ENCODE measurements around the gene ERAP2.

Gene ERAP2

GRCh38 chr5:96857454-96857853, 18.8 kb upstream of the ERAP2 start:
- Histone ChIP-seq H3K4me3 (no peak overlapping the region), H3K4me1 (no peaks in the 10 kb centered on the region), H3K27me3 (no peaks in the 10 kb centered on the region), H3K36me3 (no peaks in the 10 kb centered on the region), H3K27ac (no peak overlapping the region), H3K9me3 (no peaks in the 10 kb centered on the region)
- DNase-seq = no peak
- no peak for TF ChIP-seq CTCF (IDR thresholded peaks at IDR 0.05)
- intact Hi-C loops (cut with DNase I; ENCODE audit: low total_unique reads) = no loop called here

GRCh38 chr5:96857924-96858323, 18.4 kb upstream of the ERAP2 start:
- H3K9me3 ChIP-seq = no peaks in the 10 kb centered on the region
- DNase-seq = no peak
- TF ChIP-seq CTCF (IDR thresholded peaks at IDR 0.05) = no peak
- intact Hi-C loops (cut with DNase I; ENCODE audit: low total_unique reads) = no loop called here
- H3K36me3 ChIP-seq = no peaks in the 10 kb centered on the region
- H3K27ac ChIP-seq = no peak overlapping the region
- H3K27me3 ChIP-seq = no peaks in the 10 kb centered on the region
- no peaks in the 10 kb centered on the region for H3K4me1 ChIP-seq
- no peak overlapping the region for H3K4me3 ChIP-seq

- DNase-seq = no peak
- Histone ChIP-seq H3K4me1 (no peaks in the 10 kb centered on the region), H3K27me3 (no peaks in the 10 kb centered on the region), H3K9me3 (no peaks in the 10 kb centered on the region), H3K4me3 (no peak overlapping the region), H3K36me3 (no peaks in the 10 kb centered on the region), H3K27ac (no peak overlapping the region)
- TF ChIP-seq CTCF (IDR thresholded peaks at IDR 0.05) = no peak
- intact Hi-C loops (cut with DNase I; ENCODE audit: low total_unique reads) = no loop called here
Observed at GRCh38 chr5:96859375-96859774, 16.9 kb upstream of the ERAP2 start.

GRCh38 chr5:96861076-96861475, 15.2 kb upstream of the ERAP2 start:
- Histone ChIP-seq H3K9me3 (no peaks in the 10 kb centered on the region), H3K27me3 (no peaks in the 10 kb centered on the region), H3K4me3 (no peak overlapping the region), H3K36me3 (no peaks in the 10 kb centered on the region), H3K4me1 (no peaks in the 10 kb centered on the region), H3K27ac (no peak overlapping the region)
- intact Hi-C loops (cut with DNase I; ENCODE audit: low total_unique reads) = loop anchor here (10.0 kb wide), 1 partner anchor 134 kb away; no protein-coding TSS in a partner anchor
- TF ChIP-seq CTCF (IDR thresholded peaks at IDR 0.05) = no peak
- no peak for DNase-seq

GRCh38 chr5:96863114-96863513, 13.2 kb upstream of the ERAP2 start:
- no peaks in the 10 kb centered on the region for H3K27me3 ChIP-seq
- no peaks in the 10 kb centered on the region for H3K36me3 ChIP-seq
- H3K27ac ChIP-seq = no peak overlapping the region
- no peak for DNase-seq
- no peaks in the 10 kb centered on the region for H3K4me1 ChIP-seq
- no peaks in the 10 kb centered on the region for H3K9me3 ChIP-seq
- no peak for TF ChIP-seq CTCF (IDR thresholded peaks at IDR 0.05)
- H3K4me3 ChIP-seq = no peak overlapping the region
- intact Hi-C loops (cut with DNase I; ENCODE audit: low total_unique reads) = loop anchor here (10.0 kb wide), 1 partner anchor 132 kb away; no protein-coding TSS in a partner anchor
